Measurements from ENCODE around the gene GABRR2.
A peak's percentile ranks its signal among the peaks of the same experiment; 100 is the strongest.

Gene GABRR2

DNA sequence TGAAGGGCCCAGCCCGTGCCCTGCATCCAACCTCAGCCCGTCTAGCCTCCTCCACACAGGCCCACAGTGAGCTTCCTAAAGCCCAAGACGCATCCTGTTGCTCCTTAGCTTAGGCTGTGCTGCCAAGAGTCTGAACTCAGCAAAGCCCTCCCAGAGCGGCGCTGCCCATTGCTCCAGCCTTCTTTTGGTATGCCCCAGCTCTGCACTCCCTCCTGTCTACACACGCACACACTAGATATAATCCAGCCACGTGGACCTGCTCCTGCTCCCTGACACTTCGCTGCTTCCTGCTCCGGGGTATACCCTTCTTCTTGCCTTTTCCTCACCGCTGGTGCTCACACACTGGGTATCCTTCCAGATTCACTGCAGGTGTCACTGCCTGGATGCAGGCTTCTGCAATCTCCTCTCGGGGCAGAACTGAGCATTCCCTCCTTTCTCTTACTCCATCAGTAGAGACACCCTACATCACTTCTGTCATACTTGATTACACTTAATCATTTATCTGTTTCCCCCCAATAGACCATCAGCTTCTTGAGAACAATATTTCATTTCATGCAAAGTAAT, 23.8 kb downstream of the GABRR2 start:
- no peak for DNase-seq (ENCODE audit: low read depth in 2 of 2)

DNA sequence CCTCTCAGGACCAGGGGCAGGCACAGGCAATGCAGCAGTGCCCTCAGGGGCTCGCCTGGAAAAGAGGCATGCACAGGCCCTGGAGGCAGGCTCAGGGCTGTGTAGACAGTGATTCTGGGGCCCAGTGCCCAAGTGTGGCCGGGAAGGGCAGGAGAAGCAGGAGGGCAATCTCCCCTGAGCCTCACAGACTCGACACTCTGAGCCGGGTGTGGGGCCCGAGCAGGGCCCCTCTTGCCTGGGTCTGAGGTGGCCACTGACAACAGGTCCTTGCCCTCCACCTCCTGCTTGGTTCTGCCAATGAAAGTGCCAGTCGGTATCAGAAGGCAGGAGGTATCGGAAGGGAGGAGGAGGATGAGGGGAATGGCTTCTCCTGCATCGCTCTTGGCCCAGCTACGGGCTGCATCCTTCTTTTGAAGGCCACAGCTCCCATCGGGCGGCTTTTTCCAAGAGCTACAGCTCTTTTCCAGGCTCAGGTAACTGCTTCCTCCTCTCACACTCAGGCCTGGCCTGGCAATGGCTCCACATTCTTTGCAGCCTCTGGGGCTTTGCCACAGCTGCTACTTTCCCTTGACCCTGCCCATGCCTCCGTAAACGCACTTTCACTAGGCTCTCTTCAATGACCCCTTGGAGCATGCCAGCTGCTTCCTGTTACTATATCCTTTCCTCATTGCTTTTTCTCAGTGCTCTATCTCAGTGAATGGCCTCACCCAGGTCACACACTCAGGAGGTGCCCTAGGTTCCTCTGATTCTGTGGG, 24.5 kb downstream of the GABRR2 start:
- DNase-seq (ENCODE audit: low read depth in 2 of 2) = no peak

GRCh38 chr6:89289710-89290109, 25.4 kb downstream of the GABRR2 start:
- no peak for DNase-seq (ENCODE audit: low read depth in 2 of 2)

DNA sequence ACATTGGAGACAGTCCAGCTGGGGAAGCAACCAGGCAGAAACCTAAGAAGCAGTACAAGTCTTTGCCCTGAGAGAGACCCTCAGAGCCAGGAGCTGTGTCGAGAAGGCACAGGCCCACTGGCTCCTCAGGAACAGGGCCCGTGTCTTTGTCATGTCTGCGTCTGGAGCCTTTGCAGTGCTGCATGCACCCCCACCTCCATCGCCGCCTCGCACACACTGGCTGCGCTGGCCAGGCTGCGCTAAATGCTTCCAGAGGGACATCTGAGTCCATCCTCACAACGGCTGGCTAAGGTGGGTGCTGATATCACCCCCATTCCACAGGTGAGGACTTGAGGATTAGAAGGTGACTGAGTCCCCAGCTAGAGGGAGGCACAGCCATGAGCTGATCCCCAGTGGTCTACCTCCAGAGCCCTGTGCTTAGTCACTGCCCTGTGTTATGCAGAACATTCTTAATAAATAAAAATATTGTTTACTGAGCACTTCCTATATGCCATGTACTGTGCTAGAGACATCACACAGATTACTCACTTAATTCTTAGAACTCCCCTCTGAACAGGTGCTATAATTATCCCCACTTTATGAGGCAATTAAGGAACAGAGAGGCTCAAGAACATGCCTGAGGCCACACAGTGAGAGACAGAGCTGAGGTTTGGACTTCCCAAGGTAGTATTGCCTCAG, 27.6 kb downstream of the GABRR2 start:
- no peak for DNase-seq (ENCODE audit: low read depth in 2 of 2)

DNA sequence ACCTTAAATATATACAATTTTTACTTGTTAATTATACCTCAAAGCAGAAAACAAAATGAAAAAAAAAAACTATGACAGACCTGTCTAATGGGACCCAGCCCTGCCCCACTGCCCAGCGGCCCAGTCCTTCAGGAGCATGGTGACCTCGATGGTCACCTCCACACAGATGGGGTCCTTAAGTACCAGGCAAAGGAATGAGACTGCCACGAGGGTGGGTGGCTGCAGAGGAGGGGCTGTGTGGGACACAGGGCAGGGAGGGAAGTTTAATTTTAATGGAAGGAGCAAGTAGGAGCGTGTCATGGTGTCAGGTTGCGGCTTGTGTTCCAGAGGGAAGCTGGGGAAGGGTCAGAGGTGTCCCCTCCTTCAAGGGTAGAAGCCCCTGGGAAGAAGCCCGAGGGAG, 28.6 kb downstream of the GABRR2 start:
- no peak for DNase-seq (ENCODE audit: low read depth in 2 of 2)

- DNase-seq (ENCODE audit: low read depth in 2 of 2) = no peak
Observed at GRCh38 chr6:89284963-89285735, 29.9 kb downstream of the GABRR2 start.

- no peak for DNase-seq (ENCODE audit: low read depth in 2 of 2)
Observed at GRCh38 chr6:89284081-89284480, 31.0 kb downstream of the GABRR2 start.

GRCh38 chr6:89282749-89283148, 32.4 kb downstream of the GABRR2 start:
- no peak for DNase-seq (ENCODE audit: low read depth in 2 of 2)

DNA sequence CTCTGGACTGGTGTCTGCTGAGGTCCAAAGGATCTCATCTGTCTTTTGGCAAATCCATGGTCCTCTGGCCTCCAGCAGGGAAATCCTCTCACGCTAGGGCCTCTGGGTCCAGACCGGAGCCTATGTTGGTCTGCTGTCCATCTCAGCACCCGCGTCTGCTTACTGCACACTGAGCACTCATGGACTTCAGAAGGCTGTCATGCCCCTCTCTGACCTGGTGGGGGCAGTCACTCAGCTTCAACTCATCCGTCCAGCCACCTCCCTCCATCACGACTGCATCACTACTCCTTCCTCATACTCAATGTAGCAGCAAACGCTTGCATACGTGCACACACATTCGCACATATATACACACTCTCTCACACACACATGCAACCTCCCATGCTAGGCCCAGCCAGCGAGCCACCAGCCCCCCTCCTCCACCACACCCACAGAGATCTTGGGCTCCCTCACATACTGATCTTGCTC, 33.3 kb downstream of the GABRR2 start:
- peak; percentile 24 to 33 for DNase-seq (ENCODE audit: low read depth in 2 of 2)

GRCh38 chr6:89278956-89279355, 36.1 kb downstream of the GABRR2 start:
- DNase-seq (ENCODE audit: low read depth in 2 of 2) = no peak

DNA sequence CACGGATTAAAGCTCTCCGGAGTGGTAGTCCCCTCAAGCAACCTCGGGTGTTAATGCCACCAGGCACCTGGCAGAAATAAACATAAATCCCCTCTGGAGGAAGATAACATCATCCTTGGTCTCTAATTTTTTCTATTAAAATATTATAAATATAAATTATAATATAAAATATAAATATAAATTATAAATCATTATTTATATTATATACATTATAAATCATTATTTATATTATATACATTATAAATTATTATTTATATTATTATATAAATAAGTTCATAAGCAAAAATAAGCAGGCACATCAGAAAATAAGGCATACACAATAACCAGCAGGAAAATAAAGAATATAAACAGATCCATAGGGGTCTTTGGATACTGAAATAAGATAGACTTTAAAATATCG, 39.2 kb downstream of the GABRR2 start:
- DNase-seq (ENCODE audit: low read depth in 2 of 2) = no peak

GRCh38 chr6:89273816-89274215, 41.3 kb downstream of the GABRR2 start:
- DNase-seq (ENCODE audit: low read depth in 2 of 2) = no peak

DNA sequence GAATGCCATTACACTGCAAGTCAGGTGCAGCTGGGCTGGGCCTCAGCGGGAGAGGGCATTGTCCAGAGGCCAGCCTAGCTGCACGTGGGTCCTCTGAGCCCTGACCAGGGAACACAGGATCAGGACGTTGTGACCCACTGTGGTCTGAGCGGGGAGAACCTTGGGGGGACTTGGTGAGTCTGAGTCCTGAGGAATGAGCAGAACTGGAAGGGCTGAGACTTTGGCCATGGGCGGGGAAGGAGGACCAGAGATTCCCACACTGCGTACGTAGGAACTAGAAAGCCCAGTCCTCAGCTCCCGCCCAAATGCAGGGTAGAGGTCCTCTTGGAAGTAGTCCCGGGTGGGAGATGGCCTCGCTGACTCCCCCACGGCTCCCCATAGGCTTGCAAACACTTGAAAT, 42.5 kb downstream of the GABRR2 start:
- no peak for DNase-seq (ENCODE audit: low read depth in 2 of 2)

DNA sequence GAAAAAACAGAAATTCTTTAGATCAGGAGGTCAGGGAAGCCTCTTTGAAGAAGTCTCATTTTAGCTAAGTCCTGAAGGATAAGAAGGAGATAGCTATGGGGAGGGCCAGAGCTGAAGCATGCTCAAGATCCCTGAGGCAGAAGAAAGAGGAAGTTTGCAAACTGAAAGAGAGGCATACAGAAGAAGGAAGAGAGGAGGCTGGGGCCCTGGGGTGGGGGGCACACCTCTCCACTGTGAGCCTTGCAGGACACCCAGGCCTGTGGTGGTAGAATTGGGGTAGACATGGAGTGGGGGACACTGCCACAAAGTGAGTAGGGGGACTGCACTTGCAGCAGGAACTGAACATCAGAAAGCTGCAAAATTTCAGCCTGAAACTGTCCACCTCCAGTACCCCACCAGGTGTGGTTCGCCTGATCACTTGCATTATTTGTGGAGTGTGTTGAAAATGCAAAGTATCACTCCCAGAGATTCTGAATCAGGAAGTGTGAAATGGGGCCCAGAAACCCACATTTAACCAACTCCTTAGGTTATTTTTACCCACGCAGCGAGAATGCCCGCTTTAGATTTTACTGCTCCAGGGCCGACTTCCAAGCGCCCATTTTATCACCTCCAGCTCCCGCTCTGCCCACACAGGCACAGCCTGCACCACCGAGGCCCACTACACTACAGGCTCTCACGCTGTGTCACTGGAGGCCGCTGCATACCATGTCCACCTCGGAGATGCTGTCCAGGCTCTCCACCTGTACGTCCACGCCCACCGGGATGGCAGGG, 44.0 kb downstream of the GABRR2 start:
- DNase-seq (ENCODE audit: low read depth in 2 of 2) = no peak

DNA sequence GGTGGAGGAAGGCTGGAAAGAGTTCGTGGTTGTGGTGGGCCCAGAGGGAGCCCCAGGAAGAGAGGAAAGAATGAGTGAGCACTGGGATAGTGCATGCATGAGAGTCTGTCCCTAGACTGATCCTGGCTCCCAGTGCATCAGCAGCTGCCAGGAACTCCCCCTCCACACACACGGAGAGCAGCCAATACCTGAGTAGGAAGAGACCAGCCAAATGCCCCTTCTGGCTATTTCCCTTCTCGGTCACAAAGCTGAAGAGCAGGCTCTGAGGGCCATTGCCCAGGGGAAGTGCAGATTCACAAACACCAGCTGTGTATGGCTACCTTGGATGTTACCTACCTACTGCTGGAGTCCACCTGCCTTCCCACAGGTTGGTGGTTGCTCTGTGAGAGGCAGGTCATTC, 45.1 kb downstream of the GABRR2 start:
- DNase-seq (ENCODE audit: low read depth in 2 of 2) = no peak

GRCh38 chr6:89269252-89269651, 45.8 kb downstream of the GABRR2 start:
- no peak for DNase-seq (ENCODE audit: low read depth in 2 of 2)

DNA sequence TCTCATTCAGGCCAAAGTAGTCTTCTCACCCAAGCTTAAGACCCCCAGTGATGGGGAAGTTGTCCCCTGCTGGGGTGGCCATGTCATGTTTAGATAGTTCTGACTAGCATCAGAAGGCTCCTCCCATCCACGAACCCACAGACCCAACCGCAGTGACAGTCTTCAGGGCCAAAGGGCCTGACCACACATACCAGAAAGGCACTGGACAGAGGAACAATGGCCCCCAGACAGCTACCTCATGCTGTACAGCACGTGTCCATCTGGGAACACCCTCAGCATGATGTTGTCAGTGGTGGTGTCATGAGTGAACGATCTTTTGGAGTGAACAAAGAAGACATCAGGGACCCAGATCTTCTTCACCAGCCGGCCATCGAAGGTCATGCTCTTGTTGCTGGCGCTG, 46.3 kb downstream of the GABRR2 start:
- no peak for DNase-seq (ENCODE audit: low read depth in 2 of 2)

- no peak for DNase-seq (ENCODE audit: low read depth in 2 of 2)
Observed at GRCh38 chr6:89267918-89268317, 47.2 kb downstream of the GABRR2 start.

DNA sequence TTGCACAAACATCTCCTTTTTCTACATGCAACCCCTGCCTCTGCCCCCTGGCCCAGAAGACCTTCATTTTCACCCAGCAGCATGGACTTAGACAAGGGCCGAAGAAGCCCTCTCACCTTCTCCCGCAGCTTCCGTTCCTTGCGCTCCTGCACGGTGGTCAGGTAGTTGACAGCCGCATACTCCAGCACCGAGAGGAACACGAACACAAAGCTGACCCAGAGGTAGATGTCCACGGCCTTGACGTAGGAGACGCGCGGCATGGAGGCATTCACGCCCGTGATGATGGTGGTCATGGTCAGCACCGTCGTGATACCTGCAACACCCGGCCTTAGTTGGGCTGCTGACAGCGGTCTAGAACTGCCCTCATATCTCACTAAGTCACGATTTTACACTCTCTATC, 50.8 kb downstream of the GABRR2 start:
- DNase-seq (ENCODE audit: low read depth in 2 of 2) = no peak

DNA sequence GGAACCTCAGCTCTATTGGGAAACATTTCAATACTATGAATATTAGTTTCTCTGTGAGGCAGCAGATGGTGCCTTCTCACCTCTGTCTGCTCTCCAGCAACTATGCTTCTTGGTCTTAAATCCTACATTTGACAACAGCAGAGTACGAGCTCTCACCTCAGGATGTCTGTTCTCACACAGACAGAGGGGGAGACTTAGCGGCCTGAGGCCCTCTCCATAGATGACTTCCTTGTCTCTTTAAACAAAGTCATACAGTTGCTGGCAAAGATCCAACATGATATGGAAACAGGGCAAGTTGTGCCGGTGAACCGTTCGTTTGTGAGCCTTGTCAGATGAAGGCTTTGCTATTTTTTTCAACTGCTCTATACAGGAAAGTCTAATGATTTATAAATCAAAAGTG, 54.3 kb downstream of the GABRR2 start:
- DNase-seq (ENCODE audit: low read depth in 2 of 2) = no peak

DNA sequence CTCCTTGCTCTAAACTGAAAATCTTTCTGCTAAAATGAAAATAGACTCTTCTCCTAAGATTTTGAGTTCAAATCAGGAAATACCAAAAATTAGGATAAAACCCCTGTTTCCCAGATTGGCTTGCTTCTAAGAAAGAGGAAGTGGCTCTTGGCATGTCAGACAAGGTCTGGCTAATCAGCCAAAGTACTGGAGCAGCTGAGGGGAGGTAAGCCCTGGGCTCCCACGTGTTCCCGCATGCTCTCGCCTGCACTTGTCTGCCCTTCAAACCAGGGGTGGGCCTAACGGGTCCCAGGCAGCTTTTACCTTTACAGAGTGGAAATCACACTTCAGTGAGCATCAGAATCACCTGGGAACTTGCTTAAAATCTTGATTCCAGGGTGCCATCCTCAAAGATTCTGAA, 54.8 kb downstream of the GABRR2 start:
- DNase-seq (ENCODE audit: low read depth in 2 of 2) = no peak

DNA sequence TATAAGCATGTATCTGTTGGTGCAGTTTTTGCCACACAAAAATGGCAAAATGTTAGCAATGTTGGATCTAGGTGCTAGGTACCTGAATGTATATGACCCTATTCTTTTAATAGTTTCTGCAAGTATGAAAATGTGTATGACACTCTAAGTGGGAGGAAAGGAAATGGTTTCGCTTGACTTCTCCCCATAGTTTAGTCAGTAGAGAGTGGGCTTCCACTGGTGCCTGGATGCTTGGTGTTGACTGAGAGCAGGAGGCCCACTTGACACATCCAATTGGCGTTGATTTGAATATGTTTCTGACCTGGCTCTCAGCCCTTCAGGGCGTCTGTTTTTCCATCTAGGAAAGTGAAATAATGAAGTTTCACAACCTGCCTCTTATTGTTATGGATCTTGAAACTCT, 56.2 kb downstream of the GABRR2 start:
- no peak for DNase-seq (ENCODE audit: low read depth in 2 of 2)
